ENCODE data around the gene LRFN2.

GRCh38 chr6:40499215-40499614, 87.9 kb downstream of the LRFN2 start:
- TF ChIP-seq POLR2A (IDR thresholded peaks at IDR 0.05): no peak
- TF ChIP-seq CTCF (IDR thresholded peaks at IDR 0.05): no peak

All from prostate gland (tissue), 2 donors.